ENCODE data around the gene COL6A2.

COL6A2 gene

DNA sequence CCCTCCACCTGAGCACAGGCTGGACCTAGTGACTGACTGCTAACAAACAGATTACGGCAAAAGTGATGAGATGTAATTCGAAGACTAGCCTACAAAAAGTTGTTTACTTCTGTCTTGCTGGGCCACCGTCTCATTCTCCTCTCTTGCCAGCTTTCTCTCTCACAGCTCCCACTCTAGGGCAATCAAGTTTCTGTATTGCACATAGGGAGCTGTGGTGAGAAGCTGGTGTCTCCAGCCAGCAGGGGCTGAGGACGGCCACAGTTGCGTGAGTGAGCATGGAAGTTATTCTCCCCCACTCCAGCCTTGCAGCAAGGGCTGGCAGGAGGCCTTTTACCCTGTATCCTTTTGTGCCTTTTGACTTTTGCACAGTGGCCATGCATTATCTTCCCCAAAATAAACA lies 8.6 kb upstream of the COL6A2 start:
- H3K4me3 ChIP-seq (ENCODE audit: low read depth, low read length), result no peak overlapping the region
- TF ChIP-seq, protein P1, sequence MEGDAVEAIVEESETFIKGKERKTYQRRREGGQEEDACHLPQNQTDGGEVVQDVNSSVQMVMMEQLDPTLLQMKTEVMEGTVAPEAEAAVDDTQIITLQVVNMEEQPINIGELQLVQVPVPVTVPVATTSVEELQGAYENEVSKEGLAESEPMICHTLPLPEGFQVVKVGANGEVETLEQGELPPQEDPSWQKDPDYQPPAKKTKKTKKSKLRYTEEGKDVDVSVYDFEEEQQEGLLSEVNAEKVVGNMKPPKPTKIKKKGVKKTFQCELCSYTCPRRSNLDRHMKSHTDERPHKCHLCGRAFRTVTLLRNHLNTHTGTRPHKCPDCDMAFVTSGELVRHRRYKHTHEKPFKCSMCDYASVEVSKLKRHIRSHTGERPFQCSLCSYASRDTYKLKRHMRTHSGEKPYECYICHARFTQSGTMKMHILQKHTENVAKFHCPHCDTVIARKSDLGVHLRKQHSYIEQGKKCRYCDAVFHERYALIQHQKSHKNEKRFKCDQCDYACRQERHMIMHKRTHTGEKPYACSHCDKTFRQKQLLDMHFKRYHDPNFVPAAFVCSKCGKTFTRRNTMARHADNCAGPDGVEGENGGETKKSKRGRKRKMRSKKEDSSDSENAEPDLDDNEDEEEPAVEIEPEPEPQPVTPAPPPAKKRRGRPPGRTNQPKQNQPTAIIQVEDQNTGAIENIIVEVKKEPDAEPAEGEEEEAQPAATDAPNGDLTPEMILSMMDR (IDR thresholded peaks at IDR 0.05; ENCODE audit: low read depth, low read length, missing control alignments), result no peak
- DNase-seq (ENCODE audit: low read depth), result no peak

DNA sequence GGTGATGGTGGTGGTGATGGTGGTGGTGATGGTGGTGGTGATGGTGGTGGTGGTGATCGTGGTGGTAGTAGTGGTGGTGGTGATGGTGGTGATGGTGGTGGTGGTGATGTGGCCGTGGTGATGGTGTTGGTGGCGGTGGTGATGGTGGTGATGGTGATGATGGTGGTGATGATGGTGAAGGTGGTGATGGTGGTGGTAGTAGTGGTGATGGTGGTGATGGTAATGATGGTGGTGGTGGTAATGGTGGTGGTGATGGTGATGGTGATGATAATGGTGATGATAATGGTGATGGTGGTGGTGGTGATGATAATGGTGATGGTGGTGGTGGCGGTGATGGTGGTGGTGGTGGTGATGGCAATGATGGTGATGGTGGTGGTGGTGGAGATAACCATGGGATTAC lies 6.8 kb upstream of the COL6A2 start:
- no peak overlapping the region for H3K4me3 ChIP-seq (ENCODE audit: low read depth, low read length)
- TF ChIP-seq, protein P1 (IDR thresholded peaks at IDR 0.05; ENCODE audit: low read depth, low read length, missing control alignments), result no peak
- DNase-seq (ENCODE audit: low read depth), result no peak

DNA sequence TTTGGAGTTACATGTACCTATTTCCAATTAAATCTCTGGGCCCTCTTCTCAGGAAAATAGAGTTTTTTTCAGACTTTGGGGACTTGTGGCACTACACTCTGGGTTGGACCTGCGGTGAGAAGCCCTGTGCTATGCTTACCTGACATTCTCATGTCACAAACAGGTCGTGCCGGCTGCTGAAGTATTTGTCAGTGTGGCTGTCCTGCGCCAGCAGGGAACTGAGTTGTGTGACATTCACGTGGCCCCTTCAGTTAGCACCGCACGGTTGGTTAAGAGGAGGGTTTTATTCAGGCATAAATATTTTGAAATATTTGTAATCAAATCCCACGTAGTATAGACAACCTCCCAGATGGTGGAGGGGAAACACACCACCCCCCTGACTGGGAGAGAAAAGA lies 6.3 kb upstream of the COL6A2 start:
- DNase-seq (ENCODE audit: low read depth), result no peak
- TF ChIP-seq, protein P1 (IDR thresholded peaks at IDR 0.05; ENCODE audit: low read depth, low read length, missing control alignments), result no peak
- H3K4me3 ChIP-seq (ENCODE audit: low read depth, low read length), result no peak overlapping the region

DNA sequence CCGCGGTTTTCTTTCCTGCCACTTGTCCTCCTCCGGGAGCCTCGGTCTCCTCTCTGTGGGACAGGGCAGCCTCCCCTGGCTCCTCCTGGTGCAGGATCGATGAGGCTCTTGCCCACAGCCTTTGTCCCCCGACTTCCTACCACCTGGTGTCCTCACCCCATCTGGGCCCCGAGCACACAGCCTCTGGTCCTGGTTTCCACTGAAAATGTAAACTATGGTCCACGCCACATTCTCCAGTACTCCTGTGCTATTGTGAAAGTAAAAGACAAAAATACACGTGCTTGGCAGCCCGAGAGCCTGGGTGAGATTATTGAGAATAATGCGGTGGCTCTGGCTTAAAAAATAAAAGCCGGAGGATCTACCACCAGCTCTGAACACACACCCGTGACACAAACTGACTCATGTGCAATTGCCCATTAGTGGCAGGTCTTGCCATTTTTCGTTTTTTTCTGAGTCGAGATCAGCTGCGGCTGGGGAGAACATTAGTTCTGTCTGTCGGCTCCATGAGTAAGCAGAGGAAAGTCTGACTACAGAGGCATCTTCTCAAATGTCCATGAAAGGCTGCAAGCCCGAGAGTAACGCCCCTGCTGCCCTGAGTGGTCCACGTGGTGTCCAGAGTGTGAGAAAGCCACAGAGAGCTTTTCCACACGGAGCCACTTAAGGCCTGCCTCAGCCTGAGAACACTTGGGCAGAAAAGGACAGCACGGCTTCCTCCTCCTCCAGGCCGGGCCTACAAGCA lies 5.7 kb upstream of the COL6A2 start:
- TF ChIP-seq, protein P1 (IDR thresholded peaks at IDR 0.05; ENCODE audit: low read depth, low read length, missing control alignments), result no peak
- DNase-seq (ENCODE audit: low read depth), result no peak
- H3K4me3 ChIP-seq (ENCODE audit: low read depth, low read length), result no peak overlapping the region

DNA sequence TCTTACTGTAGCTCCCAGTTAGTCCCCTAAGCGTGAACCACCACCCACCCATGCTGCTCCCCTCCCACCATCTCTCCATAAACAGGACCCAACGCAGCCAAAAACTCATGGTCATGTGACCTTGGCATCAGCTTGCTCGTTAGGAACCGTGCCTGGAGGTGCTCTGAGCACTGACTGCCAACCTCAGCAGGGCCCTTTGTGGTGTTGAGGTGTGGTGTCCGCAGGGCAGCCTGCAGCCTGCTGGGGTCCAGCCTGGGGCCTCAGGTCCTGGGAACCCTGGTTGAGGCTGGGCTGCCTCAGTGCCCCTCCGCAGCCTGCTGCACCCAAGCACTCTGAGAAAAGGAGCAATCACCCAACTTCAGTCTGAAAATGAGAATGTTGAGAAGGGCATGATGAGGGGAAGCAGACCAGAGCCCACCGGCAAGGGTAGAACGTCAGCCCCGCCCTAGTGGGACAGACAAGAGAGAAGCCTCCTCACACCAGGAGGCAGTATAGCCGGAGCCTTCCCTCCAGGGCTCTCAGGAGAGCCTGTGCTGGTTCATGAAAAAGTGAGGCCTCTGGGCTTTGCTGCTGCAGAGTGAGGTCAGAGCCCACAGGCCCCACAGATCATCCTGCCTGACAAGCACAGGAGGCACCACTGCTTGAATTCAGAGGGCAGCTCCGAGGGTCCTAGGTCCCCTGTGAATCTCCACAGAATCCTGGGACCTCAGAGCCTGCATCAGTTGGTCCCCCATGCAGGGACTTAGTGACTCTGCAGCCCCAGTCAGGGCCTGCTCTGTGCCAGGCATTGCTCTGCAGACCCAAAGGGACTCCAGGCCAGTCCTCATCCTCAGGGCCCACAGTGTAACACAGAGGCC lies 4.9 kb upstream of the COL6A2 start:
- TF ChIP-seq, protein P1 (IDR thresholded peaks at IDR 0.05; ENCODE audit: low read depth, low read length, missing control alignments), result no peak
- H3K4me3 ChIP-seq (ENCODE audit: low read depth, low read length), result no peak overlapping the region
- DNase-seq (ENCODE audit: low read depth), result no peak

DNA sequence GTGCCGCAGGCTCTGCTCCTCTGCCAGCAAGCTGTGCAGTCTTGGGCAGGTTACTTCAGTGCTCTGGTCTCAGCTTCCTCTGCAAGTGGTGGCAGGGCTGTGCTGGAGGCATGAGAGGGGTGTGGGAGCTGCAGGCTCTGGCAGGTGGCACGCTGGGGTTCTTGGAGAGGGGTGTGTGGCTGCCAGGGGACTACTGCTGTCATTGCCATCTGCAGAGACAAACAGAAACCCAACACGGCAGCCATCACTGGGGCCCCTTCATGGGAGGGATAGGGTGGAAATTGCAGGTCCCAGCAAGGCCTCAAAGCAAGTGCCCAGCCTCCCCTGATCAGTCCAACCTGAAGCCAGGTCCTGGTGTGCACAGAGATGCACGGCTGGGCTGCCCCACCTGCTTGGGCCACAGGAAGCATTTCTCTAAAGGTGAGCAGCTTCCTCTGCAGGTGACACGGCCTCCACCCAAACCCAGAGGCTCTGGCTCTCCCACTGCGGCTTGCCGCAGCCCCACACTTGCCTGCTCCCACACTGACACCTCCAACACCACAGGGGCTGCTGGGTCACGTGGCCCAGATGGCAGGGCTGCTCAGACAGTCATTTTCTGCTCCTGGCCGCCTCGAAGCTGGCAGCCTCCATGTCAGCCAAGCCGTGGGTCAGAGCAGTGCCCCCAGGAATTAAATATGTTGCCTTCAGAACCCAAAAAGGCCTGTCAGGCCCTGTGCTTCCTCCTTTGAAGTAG lies 4.1 kb upstream of the COL6A2 start:
- TF ChIP-seq, protein P1 (IDR thresholded peaks at IDR 0.05; ENCODE audit: low read depth, low read length, missing control alignments), result no peak
- DNase-seq (ENCODE audit: low read depth), result no peak

More for the DNA sequence above, 4.1 kb upstream of the COL6A2 start:
- H3K4me3 ChIP-seq (ENCODE audit: low read depth, low read length), result no peak overlapping the region

All from GM12864 (cell line).